Cortex of kidney (tissue), 1 donor: ENCODE measurements around the gene MMP13.
"Not testable (repeated sequence)": the region's sequence is repeated elsewhere in the genome, so short reads cannot be mapped to it uniquely, and the experiment has no call there.

Experiments
- DNase-seq: peaks from one replicate; lab custom pipeline; 2025; lab: John Stamatoyannopoulos, UW

MMP13 gene

DNA sequence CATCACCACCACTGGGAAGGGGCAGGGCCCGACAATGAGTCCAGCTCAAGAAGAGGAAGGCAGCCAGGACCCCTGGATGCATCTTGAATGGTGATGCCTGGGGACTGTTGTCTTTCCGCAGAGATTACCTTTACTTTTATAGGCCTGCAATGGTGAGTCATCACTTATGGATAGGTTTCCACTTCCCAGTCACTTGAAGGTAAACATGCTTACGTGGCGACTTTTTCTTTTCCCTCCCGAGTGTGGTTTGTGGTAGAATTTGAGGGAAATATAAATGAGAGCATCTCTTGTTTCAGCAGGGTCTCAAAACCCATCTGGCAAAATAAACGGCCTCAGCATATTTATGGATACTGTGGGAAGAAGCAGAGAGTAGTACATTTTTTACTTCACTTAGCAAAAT, at the start of gene MMP13:
Gene MMP13, minus strand, starts transcription at position 109 of the 400 bp plus-strand sequence. Its CDS starts 27 bp downstream, at position 82.
- DNase-seq, result no peak

DNA sequence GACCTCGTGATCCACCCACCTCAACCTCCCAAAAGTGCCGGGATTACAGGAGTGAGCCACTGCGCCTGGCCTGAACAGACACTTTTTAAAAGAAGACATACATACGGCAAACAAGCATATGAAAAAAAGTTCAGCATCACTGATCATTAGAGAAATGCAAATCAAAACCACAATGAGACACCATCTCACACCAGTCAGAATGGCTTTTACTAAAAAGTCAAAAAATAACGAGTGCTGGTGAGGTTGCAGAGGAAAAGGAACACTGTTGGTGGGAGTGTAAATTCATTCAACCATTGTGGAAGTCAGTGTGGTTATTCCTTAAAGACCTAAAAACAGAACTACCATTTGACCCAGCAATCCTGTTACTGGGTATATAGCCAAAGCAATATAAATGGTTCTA, 48.7 kb upstream of the MMP13 start:
- not testable (repeated sequence) for DNase-seq

DNA sequence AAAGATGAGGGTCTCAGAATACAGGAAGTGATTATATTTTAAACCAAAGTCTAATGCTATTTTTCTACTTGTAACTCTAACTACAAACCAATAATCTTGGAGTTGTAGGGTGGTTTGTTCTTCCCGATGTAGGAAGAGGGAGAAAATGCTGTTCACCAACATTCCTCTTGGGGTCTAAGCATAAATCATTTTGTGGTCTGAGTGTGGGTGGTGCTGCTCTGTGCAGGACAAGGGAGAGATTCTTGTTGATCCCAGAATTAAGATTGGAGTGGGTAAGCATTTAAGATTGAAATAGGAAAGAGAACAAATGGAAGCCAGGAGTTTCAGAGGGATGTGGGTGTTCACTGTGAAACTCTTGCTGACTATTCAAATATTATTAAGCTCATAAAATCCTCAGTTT, 38.6 kb upstream of the MMP13 start:
- no peak for DNase-seq

DNA sequence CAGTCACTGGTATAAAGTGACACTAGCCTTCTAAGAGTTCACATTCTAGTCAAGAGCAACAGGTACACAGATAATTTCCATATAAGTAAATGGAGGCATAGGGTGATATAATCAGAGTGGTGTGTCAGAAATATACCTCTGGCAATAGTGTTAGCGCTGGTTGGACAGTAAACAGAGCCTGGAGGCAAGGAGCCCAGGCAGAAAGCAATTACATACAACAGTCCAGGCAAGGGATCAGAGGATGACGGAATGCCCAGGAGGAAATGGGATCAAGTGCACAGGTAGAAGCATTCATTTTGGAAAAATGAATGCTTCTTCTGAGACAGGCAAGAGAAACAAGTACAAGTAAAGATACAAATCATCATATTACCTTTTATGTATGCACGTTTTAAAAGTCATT, 36.2 kb upstream of the MMP13 start:
- DNase-seq, result no peak

DNA sequence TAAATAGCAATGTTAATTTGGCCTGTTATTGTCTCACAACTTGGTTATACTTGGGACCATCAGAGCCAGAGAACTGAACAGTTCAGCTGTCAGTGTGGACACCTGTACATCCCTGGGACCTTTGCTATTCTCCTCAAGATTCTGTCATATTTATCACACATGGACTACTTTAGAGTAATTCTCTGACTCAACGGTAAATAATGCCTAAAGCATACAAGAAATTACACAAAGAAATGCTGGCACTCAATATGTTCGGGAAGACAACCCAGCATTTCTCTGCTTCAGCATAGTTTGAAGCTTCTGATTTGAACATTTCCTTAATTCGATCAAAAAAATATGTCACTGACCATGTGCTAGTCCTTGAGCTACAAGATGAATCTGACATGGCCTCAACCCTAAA, 34.6 kb upstream of the MMP13 start:
- DNase-seq, result no peak

DNA sequence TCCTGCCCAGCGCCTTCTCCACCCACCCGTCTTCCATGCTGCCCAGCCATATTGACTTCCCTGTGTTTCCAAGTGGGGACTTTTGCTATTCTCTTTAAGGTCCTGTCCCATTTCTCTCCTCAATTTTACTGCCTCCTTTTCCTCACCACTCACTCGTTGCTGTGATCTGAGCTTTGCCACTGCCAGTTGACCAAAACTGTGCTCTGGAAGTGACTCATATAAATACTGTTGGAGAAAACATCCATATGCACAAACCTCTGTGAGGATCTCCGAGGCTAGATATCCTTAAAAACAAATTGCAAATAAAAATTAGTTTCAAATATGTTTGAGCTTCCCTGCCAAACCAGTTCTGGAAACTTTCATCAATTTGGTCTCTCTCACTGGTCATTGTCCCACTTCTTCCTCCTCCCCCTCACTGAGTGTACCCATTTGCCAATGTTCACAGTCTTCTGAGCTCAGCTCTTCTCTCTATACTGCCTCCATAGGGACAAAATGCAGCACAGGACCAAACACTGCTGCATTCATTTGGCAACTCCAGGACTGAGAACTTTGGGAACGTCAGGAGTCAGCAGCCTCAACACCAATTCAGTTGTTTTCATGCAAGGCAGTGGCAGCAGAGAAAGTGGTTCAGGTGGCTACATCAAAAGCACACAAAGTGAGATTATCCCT, 34.0 kb upstream of the MMP13 start:
- DNase-seq, result no peak

DNA sequence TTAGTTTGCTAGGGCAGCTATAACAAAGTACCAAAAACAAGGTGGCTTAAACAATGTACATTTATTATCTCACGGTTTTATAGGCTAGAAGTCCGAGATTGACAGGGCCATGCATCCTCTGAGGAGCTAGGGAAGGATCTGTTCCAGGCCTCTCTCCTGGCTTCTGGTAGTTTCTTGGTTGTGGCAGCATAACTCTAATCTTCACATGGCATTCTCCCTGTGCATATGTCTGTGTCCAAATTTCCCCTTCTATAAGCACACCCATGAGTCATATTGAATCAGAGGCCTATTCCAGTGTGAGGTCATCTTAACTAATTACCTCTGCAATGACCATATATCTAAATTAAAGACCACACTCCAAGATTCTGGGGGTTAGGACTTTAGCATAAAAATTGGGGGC, 31.3 kb upstream of the MMP13 start:
- DNase-seq, result no peak

DNA sequence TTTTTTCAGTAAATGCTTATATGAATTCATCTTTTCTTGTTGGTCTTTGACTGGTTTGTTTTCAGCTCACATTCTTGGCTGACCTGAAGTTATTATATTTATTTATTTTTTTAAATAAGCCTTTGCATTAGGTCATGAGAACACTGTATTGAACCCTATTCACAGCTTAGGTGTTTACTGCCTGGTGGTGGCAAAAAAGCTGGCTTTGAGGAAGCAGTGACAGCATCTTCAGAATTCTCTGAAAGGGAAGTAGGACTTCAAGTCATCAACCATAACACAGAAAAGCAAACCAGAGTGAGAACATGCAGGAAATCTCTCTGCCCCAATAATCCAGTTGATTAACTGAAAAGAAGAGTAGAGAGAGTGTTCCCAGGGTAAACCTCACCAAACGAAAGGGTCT, 30.3 kb upstream of the MMP13 start:
- DNase-seq, result no peak

DNA sequence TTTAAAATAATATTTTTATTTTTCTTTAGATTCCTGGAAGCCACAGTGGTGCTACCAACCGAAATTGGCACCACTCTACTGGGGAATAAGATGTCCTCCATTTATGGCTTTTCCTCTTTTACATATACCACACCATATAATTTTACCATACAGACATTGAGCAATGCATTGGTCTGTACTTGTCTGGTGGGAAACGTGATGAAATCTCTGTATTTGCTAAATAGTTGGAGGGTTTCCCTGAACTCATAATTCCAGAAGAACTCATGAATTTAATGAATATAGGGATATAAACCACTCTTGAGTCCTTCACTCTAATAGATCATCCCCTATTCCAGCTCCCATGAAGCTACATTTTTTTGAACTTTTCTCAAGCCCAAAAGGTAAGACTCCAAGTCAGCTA, 28.0 kb upstream of the MMP13 start:
- DNase-seq, result no peak

DNA sequence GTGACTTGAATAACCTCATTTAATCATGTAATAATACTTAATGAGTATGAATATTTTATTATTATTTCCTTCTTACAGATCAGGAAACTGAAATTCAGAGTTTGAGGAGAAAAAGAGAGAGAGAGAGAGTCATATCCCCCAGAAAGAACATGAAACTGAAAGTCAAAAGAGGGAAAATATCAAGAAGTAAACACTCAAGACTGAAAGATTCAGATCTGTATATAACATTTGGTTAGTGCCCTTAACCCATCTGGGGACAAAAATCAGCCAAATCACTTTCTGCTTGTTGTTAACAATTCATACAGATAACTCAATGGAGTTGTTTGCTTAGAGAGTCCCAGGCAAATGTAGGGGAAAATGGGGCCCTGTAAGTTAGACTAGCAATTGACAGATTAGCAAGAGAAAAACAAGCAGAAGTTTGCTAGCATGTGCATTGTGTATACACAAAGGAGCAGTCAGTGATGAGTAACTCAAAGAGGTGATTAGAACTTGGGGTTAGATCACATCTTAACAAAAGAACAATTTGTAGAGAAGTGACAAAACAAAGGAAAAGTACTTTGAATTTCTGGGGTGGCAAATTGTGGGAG, 25.9 kb upstream of the MMP13 start:
- DNase-seq, result no peak

DNA sequence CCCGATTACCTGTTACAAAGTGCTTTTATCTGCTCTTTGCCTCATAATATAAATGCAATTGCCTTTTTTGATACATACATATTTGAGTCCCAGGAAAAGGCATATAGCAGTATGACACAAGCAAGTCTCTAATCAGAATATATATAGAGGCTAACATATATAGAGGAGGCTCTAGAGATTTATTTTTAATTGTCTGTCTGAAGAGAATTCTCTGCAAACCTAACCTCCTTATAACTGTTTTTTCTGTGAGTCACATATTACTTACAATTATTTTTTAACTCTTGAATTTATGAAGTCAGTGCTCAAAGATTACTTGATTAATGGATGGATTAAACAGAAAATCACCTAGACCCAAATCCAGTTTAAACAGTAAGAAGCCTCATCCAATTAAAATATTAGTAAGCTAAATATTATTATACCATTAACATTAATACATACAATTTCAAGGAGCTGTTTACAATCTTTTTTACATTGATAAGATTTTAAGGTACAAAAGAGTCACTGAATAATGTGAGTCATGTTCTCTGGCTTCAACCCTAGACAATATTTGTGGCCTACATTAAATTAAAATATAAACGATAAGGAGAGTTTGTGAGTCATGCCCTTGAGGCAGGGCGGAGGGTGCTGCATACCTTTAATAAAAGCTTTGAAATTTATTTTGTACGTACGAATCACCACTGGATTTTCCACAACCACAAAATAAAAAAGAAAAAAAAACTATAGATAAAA, 19.2 kb upstream of the MMP13 start:
- no peak for DNase-seq

DNA sequence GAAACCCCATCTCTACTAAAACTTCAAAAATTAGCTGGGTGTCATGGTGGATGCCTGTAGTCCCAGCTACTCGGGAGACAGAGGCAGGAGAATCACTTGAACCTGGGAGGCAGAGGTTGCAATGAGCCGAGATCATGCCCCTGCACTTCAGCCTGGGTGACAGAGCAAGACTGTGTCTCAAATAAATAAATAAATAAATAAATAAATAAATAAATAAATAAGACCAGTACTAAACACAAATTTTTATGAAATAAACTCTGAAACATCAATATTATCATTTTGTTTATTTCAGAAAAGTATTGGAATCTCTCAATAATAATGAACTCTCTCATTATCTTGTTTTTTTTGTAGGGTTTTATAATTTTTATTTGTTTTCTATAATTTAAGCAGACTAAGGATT, 18.2 kb upstream of the MMP13 start:
- not testable (repeated sequence) for DNase-seq

DNA sequence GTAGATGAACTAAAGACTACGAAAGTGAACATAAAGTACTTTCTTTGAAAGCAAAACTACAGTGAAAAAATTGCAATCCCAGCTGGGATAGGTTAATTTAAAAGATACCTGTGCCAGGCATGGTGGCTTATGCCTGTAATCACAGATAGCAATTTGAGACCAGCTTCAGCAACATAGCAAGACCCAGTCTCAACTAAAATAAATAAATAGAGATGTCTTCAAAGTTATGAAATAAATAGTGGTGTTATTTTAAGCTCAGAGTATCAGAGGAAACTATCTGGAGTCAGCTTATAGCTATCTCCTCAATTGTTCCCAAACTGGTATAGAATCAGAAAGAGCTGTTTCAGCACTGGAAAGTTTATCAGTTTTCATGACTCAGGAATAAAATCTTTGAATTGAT, 17.3 kb upstream of the MMP13 start:
- no peak for DNase-seq

DNA sequence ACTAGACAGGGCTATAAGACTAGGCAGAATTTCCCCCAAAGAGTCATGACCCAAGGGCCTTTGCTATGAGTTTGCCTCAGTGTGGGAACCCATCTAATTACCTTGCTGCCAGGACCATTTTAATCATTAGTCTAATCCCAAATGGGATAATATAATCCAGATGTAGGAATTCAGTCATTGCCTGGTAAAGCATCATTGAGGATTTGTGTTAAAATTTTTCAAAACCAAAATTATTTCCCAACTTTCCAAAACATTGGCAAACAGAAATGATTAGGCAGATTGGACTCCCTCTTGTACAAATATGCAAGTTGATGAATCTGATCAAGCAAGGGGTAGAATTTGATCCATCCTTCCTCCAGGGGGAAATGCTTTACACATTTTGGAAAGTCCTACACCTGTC, 16.2 kb upstream of the MMP13 start:
- no peak for DNase-seq

DNA sequence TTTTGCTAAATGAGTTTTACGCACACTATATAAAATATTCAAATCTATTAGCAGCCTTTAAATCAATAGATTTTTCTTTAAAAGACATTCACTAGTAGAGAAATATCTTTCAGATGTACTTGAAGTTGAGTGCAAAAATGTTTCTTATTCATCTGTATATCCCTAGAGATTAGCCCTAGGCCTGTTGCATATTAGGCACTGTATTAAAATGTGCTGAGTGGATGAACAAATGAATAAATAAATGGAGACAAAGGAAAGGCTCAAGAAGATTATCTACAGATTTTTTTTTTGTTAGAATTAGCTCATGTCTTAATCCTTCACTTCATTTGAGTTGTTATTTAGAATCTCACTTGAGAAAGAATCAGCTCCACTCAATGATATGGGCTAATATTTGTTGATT, 12.0 kb upstream of the MMP13 start:
- DNase-seq, result no peak

DNA sequence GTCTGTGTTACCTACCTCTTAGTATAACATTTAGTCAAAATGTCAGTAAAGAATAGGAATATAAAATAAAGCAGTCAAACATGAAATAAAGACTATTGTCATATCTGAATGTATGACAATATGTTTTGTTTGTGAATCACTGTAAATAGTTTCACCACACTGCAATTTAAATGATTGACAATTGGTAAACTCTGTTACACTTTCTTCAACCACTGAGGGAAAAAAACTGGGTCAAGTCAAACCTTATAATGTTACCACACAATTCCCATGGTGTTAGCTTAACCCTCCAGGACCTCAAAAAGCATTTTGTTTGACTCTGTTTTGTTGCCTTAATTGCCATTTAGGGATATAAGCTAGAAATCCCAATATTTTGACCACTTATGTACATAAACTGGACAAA, 10.5 kb upstream of the MMP13 start:
- DNase-seq, result no peak

DNA sequence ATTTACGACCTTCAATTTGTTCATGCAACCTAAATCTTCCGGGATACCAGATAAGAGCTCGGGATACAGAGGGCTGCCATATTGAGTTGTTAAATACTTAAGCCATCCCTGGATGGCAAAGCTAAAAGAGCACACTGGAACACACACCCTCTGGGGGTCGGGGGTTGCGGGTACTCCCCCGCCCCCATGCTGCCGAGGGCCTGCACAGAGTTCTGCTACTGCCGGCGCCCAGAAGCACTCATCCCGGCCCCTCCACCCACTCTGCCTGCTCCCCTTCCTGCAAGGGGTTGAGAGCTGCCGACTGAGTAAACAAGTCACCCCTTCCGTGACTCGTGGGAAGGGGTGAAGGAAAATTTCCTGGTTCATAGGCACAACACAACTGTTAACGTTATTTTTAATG, 9.3 kb upstream of the MMP13 start:
- no peak for DNase-seq

DNA sequence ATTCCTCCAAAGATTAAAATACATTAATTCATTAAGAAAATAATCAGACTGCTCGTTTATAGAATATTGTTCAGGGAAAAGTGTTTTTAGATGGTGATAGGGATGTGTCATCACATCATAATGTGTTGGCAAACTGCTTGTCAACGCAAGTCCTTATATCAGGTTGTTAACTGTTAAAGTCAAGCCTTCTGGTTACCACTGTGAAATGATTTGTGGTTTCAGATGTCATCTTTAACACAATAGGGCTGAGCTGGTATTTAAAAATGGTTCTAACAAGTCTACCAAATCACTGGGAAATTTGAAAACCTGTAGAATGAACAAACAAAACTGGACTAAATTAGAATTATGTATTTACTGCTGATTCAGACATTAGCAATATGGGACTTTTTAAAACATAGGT, 2.4 kb upstream of the MMP13 start:
- DNase-seq, result no peak

DNA sequence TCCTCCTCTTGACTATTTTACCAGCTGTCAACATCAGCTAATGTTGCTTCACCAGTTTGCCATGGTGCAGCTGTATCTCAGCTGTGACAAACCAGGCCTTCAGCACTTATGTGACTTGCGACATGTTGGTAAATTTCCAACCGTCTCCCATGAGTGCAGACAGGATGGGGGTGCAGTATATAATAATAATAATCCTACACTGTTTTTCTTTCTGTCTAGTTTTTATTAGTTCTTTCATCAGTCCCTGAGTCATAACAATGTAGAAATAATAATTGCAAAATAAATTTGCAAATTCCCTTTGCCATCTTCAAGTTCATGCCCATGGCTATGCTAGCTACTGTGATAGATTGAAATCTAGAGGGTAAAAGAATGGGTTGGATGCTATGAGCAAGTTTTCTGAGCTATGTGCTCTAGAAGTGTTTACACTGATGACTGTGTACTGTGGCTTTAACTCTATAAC, 4.9 kb downstream of the MMP13 start:
- no peak for DNase-seq

DNA sequence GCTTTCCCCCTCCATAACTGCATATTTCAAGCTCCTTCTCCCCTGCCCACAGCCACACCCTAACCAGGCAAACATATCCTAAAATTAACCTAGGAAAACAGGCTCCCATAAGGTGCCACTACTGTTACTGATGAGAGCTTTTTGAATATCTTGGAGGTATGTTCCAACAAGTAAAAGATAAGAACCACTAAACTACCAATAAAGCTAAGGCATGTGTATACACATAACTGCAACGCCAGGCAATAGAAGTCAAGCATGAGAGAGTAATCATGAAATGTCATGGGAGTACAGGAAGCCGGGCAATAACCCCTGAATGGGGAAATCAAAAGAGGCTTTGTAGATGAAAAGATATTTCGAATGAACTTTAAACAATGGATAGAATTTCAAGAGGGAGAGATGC, 9.3 kb downstream of the MMP13 start:
- no peak for DNase-seq

DNA sequence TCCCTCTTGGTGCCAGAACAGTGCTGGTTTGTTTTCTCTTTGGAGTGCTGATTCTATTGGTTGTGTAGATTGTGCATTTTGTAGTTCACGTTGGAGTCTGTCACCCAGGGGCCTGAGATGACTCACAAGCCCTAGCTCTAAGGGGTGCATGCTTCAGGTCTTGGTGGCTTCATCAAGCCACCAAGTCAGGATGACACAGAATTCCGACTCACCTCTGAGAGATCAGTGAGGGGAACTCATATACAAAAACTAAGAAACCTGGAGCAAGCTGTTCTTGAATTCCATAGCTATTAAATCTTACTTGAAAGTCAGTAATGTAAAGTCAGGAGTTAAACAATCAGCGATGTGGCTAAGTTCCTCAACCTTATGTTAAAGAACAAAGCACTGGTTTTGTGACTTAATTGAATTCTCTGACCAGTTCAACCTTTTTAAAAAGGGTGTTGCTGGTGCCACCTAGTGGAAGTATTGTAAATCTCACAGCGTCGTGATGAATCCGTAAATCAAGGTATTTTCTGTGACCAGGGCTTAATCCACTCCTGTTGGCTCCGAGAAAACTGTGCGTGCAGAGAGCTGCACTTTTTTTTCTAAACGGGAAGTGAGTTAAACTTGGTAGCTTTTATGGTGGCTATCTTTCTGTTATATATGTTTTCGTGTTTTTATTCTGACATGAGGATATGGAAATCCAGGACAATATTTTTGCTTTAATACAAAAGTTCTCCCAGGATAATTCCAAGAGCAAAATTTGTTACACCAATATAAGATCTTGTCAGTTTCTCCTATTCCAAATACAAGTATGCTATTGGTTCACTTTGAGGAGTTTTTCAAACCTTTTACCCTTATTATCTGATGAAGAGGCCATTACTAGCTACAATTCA, 14.6 kb downstream of the MMP13 start:
- no peak for DNase-seq

DNA sequence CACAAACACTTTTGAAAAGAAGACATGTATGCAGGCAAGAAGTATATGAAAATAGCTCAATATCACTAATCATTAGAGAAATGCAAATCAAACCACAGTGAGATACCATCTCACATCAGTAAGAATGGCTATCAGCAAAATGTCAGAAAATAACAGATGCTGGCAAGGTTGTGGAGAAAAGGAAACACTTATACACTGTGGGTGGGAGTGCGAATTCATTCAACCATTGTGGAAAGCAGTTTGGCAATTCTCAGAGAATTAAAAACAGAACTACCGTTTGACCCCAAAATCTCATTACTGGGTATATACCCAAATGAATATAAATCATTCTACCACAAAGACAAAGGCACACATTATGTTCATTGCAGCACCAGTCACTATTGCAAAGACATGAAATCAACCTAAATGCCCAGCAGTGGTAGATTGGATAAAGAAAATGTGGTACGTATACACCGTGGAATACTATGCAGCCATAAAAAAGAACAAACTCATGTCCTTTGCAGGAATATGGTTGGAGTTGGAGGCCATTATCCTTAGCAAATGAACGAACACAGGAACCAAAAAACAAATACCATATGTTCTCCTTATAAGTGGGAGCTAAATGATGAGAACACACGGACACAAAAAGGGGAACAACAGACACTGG, 18.5 kb downstream of the MMP13 start:
- no peak for DNase-seq
